SK-N-SH treated with all-trans-retinoic acid at 6 μM for 48 hours (cell line): ENCODE data around the gene ATP1B3.

Experiments
- ATAC-seq: fragments of 200-7000 bp; cut with Tn5 transposase; 3 replicates; pipeline ENCODE4 v1.9.1; 2020; ENCODE audit warnings: mild to moderate bottlenecking, moderate library complexity
- ARNTL ChIP-seq: fragments of 450-650 bp; formaldehyde crosslinking; IDR thresholded peaks from 2 replicates; pipeline ENCODE4 v1.5.0; 2020; ENCODE audit warnings: low read depth, mild to moderate bottlenecking, moderate library complexity, borderline replicate concordance
- CREB5 ChIP-seq: fragments of 250-450 bp; sonication (Bioruptor Pico); IDR thresholded peaks from 2 replicates; pipeline ENCODE4 v1.5.1; 2020; ENCODE audit warnings: low read depth, mild to moderate bottlenecking, moderate library complexity
- CSDC2 ChIP-seq: fragments of 250-450 bp; sonication (Bioruptor Pico); IDR thresholded peaks from 2 replicates; pipeline ENCODE4 v1.5.0; 2020; ENCODE audit warnings: mild to moderate bottlenecking, moderate library complexity
- CSRNP3 ChIP-seq: fragments of 250-450 bp; sonication (Bioruptor Pico); IDR thresholded peaks from 2 replicates; pipeline ENCODE4 v1.5.1; 2021; ENCODE audit warnings: mild to moderate bottlenecking, moderate library complexity
- ESRRG ChIP-seq: fragments of 250-450 bp; sonication (Bioruptor Pico); IDR thresholded peaks from 2 replicates; pipeline ENCODE4 v1.6.1; 2021; ENCODE audit warnings: mild to moderate bottlenecking
- GLIS3 ChIP-seq: fragments of 250-450 bp; sonication (Bioruptor Pico); IDR thresholded peaks from 2 replicates; pipeline ENCODE4 v1.5.0; 2020; ENCODE audit warnings: mild to moderate bottlenecking, moderate library complexity
- ISL1 ChIP-seq: fragments of 250-450 bp; sonication (Bioruptor Pico); IDR thresholded peaks from 2 replicates; pipeline ENCODE4 v2.1.2; 2022; ENCODE audit warnings: mild to moderate bottlenecking, moderate library complexity
- OSR1 ChIP-seq: fragments of 250-450 bp; sonication (Bioruptor Pico); IDR thresholded peaks from 2 replicates; pipeline ENCODE4 v1.8.0; 2022; ENCODE audit warnings: moderate library complexity, mild to moderate bottlenecking, inconsistent platforms
- PATZ1 ChIP-seq: fragments of 250-450 bp; sonication (Bioruptor Pico); IDR thresholded peaks from 2 replicates; pipeline ENCODE4 v1.8.0; 2020; ENCODE audit warnings: mild to moderate bottlenecking, moderate library complexity, borderline replicate concordance
- PPARA ChIP-seq: fragments of 250-450 bp; sonication (Bioruptor Pico); IDR thresholded peaks from 2 replicates; pipeline ENCODE4 v1.5.0; 2020; ENCODE audit warnings: mild to moderate bottlenecking, borderline replicate concordance
- RARB ChIP-seq: fragments of 250-450 bp; sonication (Bioruptor Pico); IDR thresholded peaks from 2 replicates; pipeline ENCODE4 v1.8.0; 2021; ENCODE audit warnings: mild to moderate bottlenecking, moderate library complexity
- TCF4 ChIP-seq: fragments of 250-450 bp; sonication (Bioruptor Pico); IDR thresholded peaks from 2 replicates; pipeline ENCODE4 v1.8.0; 2021; ENCODE audit warnings: mild to moderate bottlenecking, moderate library complexity, borderline replicate concordance
- TOX ChIP-seq: fragments of 250-450 bp; sonication (Bioruptor Pico); IDR thresholded peaks from 2 replicates; pipeline ENCODE4 v1.8.0; 2021; ENCODE audit warnings: mild to moderate bottlenecking, moderate library complexity, borderline replicate concordance
- TSHZ2 ChIP-seq: fragments of 250-450 bp; sonication (Bioruptor Pico); IDR thresholded peaks from 2 replicates; pipeline ENCODE4 v1.5.0; 2020; ENCODE audit warnings: mild to moderate bottlenecking, moderate library complexity
- ZC3H10 ChIP-seq: fragments of 250-450 bp; sonication (Bioruptor Pico); IDR thresholded peaks from 2 replicates; pipeline ENCODE4 v1.5.1; 2021; ENCODE audit warnings: mild to moderate bottlenecking, moderate library complexity
- ZFP3 ChIP-seq: fragments of 250-450 bp; sonication (Bioruptor Pico); IDR thresholded peaks from 2 replicates; pipeline ENCODE4 v1.5.0; 2020; ENCODE audit warnings: mild to moderate bottlenecking, moderate library complexity
- ZFP30 ChIP-seq: fragments of 450-650 bp; formaldehyde crosslinking; IDR thresholded peaks from 2 replicates; pipeline ENCODE4 v1.5.0; 2022; ENCODE audit warnings: mild to moderate bottlenecking, moderate library complexity
- ZNF70 ChIP-seq: fragments of 450-650 bp; formaldehyde crosslinking; IDR thresholded peaks from 2 replicates; pipeline ENCODE4 v1.5.0; 2020; ENCODE audit warnings: mild to moderate bottlenecking, moderate library complexity
- ZNF8 ChIP-seq: fragments of 450-650 bp; formaldehyde crosslinking; IDR thresholded peaks from 2 replicates; pipeline ENCODE4 v1.5.0; 2020; ENCODE audit warnings: mild to moderate bottlenecking, moderate library complexity

The ATP1B3 gene

GRCh38 chr3:141865101-141865500 is 11.3 kb upstream of the ATP1B3 start (continued):
- no peak for TF ChIP-seq TSHZ2 (CRISPR knock-in tag)
- TF ChIP-seq ESRRG (CRISPR knock-in tag): no peak
- no peak for TF ChIP-seq CSDC2 (CRISPR knock-in tag)
- TF ChIP-seq TCF4 (CRISPR knock-in tag): no peak
- TF ChIP-seq CSRNP3: no peak
- TF ChIP-seq GLIS3 (CRISPR knock-in tag): no peak
- TF ChIP-seq RARB: no peak
- TF ChIP-seq OSR1 (CRISPR knock-in tag): no peak

- ATAC-seq: no peak
- TF ChIP-seq ZNF70 (CRISPR knock-in tag): no peak
- TF ChIP-seq ARNTL: no peak
- no peak for TF ChIP-seq OSR1 (CRISPR knock-in tag)
- TF ChIP-seq TOX: no peak
- TF ChIP-seq PATZ1: no peak
- TF ChIP-seq, all 23 proteins: peak for 0
These were observed 6.3 kb upstream of the ATP1B3 start for GRCh38 chr3:141870091-141870687.

GRCh38 chr3:141875374-141875892 is 1.0 kb upstream of the ATP1B3 start:
- no peak for TF ChIP-seq OSR1 (CRISPR knock-in tag)
- TF ChIP-seq CSDC2 (CRISPR knock-in tag): no peak
- TF ChIP-seq ZC3H10 (CRISPR knock-in tag): no peak
- no peak for TF ChIP-seq ZNF70 (CRISPR knock-in tag)
- no peak for TF ChIP-seq ESRRG (CRISPR knock-in tag)
- TF ChIP-seq TCF4 (CRISPR knock-in tag): no peak
- no peak for TF ChIP-seq GLIS3 (CRISPR knock-in tag)
- no peak for TF ChIP-seq PPARA (CRISPR knock-in tag)
- TF ChIP-seq ISL1: no peak
- TF ChIP-seq CREB5 (CRISPR knock-in tag): no peak
- no peak for TF ChIP-seq ZFP30
- TF ChIP-seq ZNF8 (CRISPR knock-in tag): no peak
- ATAC-seq: peak; percentile 89

- TF ChIP-seq ZC3H10 (CRISPR knock-in tag): peak; percentile 92
- TF ChIP-seq TSHZ2 (CRISPR knock-in tag): no peak
- TF ChIP-seq CSRNP3: no peak
- no peak for TF ChIP-seq ZFP3 (CRISPR knock-in tag)
- peak; percentile 53; the same call in 1 of the 2 replicates for TF ChIP-seq TOX
- TF ChIP-seq OSR1 (CRISPR knock-in tag): no peak
- no peak for TF ChIP-seq TCF4 (CRISPR knock-in tag)
- peak; percentile 77 for ATAC-seq
These were observed 506 bp upstream of the ATP1B3 start for GRCh38 chr3:141875893-141876380.
